T-helper 17 cell (primary cell): ENCODE results near the gene SEZ6. TPM values are rescaled to one million over a fixed set of nuclear protein-coding genes. Genes with fewer than 3 reads are reported as not detected.
A peak's percentile ranks its signal among the peaks of the same experiment; 100 is the strongest.

ENCODE experiments used
- ATAC-seq: fragments of 150-1000 bp; cut with Tn5 transposase; 2 replicates; pipeline ENCODE4 v1.10.0; 2021; ENCODE audit warnings: mild to moderate bottlenecking, moderate library complexity
- DNase-seq, 3 donors: peaks; one replicate each; pipeline versions ENCODE4 v3.0.0 to v3.0.0-alpha.2; 2020 to 2021
- H3K9me3 ChIP-seq: one replicate; pipeline ENCODE4 v1.7.0; 2013; ENCODE audit warnings: low read length, mild to moderate bottlenecking; ENCODE audit not compliant: control insufficient read depth, poor library complexity, severe bottlenecking
- H3K27ac Mint-ChIP-seq: one replicate; pipeline ENCODE4 v1.8.0; 2022; ENCODE audit warnings: mild to moderate bottlenecking, moderate library complexity, mixed read lengths
- H3K27me3 Mint-ChIP-seq: one replicate; pipeline ENCODE4 v1.8.0; 2022; ENCODE audit warnings: mixed read lengths
- H3K36me3 Mint-ChIP-seq: one replicate; pipeline ENCODE4 v1.8.0; 2022; ENCODE audit warnings: low read depth, mixed read lengths
- H3K4me1 Mint-ChIP-seq: one replicate; pipeline ENCODE4 v1.8.0; 2022; ENCODE audit warnings: mild to moderate bottlenecking, mixed read lengths
- H3K4me3 Mint-ChIP-seq: one replicate; pipeline ENCODE4 v1.8.0; 2022; ENCODE audit warnings: mild to moderate bottlenecking, moderate library complexity, mixed read lengths
- total RNA-seq, 4 donors: library from RNA in 2 of 4; stranded (reverse) in 2 of 4; gene quantifications; one replicate each; pipeline ENCODE4 v1.2.3 and lab custom pipeline; 2022 to 2026

SEZ6 gene
- total RNA-seq, 2 donors from 2014 or later: 0.35 to 0.47 TPM

DNA sequence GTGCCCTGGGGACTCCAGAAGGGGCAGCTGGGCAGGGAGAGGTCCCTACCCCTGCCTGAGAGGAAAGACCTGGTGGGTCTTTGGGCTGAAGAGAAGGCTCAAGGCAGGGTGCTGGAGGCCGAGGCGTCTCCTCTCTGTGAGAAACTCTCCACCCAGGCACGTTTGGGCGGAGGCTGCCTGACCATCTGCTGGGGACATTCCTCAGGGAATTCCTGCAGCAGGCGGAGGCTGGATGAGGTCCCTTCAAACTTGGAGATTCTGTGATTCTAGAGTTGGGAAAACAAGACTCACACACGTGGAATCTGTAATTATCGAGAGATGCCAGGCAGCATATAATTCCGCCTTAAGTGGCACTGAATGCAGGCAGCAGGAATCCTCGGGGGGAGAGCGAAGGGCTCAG lies 33.4 kb downstream of the SEZ6 start:
- DNase-seq: no peak
- no peak for ATAC-seq
- H3K27ac Mint-ChIP-seq: peak overlapping the region; percentile 24

DNA sequence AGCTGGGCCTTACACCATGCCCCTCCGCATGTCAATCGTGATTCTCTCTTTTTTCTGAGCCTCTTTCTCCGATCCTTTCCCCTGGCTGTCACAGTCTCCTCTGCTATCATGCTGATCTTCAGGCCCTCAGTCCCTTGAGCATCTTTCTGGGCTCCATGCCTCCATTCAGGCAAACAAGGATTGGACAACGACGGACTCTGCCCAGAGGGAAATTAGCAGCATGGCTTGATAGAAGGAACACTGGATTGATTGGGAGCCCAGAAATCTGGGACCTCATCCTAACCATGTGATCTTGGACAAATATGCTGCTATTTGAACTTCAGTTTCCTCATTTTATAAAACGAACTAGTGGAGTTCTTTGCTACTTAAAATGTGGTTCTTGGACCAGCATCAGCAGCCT lies 35.0 kb downstream of the SEZ6 start:
- H3K27me3 Mint-ChIP-seq: peaks cover 19% of the 10 kb centered on the region
- no peak for ATAC-seq
- H3K36me3 Mint-ChIP-seq: no peaks in the 10 kb centered on the region
- peak overlapping the region; percentile 37 for H3K27ac Mint-ChIP-seq
- no peak overlapping the region for H3K4me3 Mint-ChIP-seq
- DNase-seq: no peak
- no peaks in the 10 kb centered on the region for H3K9me3 ChIP-seq
- H3K4me1 Mint-ChIP-seq: no peaks in the 10 kb centered on the region

More for the DNA sequence above, 33.4 kb downstream of the SEZ6 start:
- H3K4me3 Mint-ChIP-seq: no peak overlapping the region
- no peaks in the 10 kb centered on the region for H3K4me1 Mint-ChIP-seq
- H3K27me3 Mint-ChIP-seq: peaks cover 19% of the 10 kb centered on the region
- H3K36me3 Mint-ChIP-seq: no peaks in the 10 kb centered on the region
- no peaks in the 10 kb centered on the region for H3K9me3 ChIP-seq

GRCh38 chr17:28969706-28970393 lies 36.0 kb downstream of the SEZ6 start:
- no peak for DNase-seq
- no peak for ATAC-seq
- Mint-ChIP-seq H3K27ac (peak overlapping the region; percentile 37), H3K27me3 (peaks cover 19% of the 10 kb centered on the region), H3K4me1 (peaks cover 4% of the 10 kb centered on the region), H3K36me3 (no peaks in the 10 kb centered on the region), H3K4me3 (no peak overlapping the region)
- no peaks in the 10 kb centered on the region for H3K9me3 ChIP-seq

DNA sequence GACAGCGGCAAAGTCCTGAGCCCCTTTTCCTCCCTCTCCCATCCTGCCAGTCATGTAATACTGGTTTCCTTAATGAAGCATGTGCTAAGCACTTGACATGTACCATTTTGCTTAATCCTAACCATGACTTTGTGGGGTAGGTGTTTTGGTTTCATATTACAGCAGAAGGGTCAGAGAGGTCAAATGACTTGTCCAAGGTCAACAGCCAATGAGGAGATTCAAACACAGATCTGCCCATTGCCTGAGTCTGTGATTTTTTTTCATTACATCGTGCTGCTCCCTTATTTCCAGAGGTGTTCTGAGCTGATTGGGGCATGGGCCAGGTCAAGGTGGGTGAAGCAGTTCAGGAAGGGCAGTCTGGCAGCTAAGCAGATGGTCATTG lies 36.9 kb downstream of the SEZ6 start:
- H3K9me3 ChIP-seq: no peaks in the 10 kb centered on the region
- Mint-ChIP-seq H3K27ac (no peak overlapping the region), H3K4me3 (no peak overlapping the region), H3K27me3 (peaks cover 28% of the 10 kb centered on the region), H3K4me1 (peaks cover 4% of the 10 kb centered on the region), H3K36me3 (no peaks in the 10 kb centered on the region)
- ATAC-seq (no peak), DNase-seq (no peak)

DNA sequence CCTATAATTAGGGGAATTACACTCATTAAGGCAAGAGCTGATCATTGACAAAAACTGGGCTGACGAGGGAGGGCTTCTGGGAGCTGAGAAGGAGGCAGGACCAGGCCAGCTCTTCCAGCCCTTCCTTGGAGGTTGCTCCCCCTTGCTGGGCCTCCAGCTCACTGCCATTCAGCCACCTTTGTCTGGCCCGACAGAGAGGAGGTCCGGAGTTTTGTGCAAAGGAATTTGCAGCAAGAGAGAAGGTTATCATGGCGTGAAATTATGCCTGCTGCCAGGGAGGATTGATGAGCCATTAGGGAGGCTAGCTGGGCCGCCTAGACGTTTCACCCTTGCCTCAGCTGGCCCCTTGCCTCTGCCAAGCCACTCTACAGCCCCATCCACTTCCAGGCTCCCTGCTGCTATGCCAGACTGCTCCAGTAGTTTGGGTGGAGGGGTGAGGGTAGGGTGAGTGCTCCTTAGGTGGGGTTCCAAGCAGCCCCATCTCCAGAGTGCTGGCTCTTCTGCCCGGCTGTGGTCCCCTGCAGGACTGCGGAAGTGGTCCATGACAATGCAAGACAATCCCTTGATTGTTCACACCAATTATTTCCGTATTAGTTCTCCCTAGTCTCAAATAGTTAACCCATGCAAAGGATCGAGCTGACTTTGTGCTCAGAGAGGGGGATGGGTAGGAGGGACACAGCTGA lies 37.5 kb downstream of the SEZ6 start:
- DNase-seq: no peak
- Mint-ChIP-seq H3K27ac (no peak overlapping the region), H3K27me3 (peaks cover 33% of the 10 kb centered on the region), H3K4me3 (no peak overlapping the region), H3K4me1 (peaks cover 6% of the 10 kb centered on the region), H3K36me3 (no peaks in the 10 kb centered on the region)
- ATAC-seq: no peak
- no peaks in the 10 kb centered on the region for H3K9me3 ChIP-seq

GRCh38 chr17:28967221-28968135 lies 38.4 kb downstream of the SEZ6 start:
- ATAC-seq (no peak), DNase-seq (no peak)
- H3K4me1 Mint-ChIP-seq: peaks cover 9% of the 10 kb centered on the region
- H3K27ac Mint-ChIP-seq: peak overlapping the region; percentile 32
- H3K9me3 ChIP-seq: no peaks in the 10 kb centered on the region
- no peak overlapping the region for H3K4me3 Mint-ChIP-seq
- H3K36me3 Mint-ChIP-seq: no peaks in the 10 kb centered on the region
- peaks cover 37% of the 10 kb centered on the region for H3K27me3 Mint-ChIP-seq

DNA sequence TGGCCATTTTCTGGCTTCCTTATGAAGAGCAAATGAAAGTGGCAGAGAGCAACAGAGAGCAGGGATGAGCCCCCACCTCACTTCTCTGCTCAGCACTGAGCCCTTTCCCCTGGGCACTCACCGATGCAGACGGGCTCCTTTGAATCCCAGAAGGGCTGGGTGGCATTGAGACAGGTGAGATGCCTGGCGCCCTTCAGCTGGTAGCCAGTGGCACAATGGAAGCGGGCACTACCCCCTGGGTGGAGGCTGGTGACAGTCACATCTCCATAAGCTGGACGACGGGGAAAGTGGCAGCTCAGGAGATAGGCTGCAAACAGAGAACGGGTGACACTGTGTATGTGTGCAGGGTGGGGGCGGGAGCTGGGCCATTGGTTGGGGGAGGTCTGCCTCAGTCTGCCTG lies 42.0 kb downstream of the SEZ6 start:
- Mint-ChIP-seq H3K4me3 (no peak overlapping the region), H3K27ac (no peak overlapping the region), H3K4me1 (peaks cover 9% of the 10 kb centered on the region), H3K27me3 (peaks cover 27% of the 10 kb centered on the region), H3K36me3 (no peaks in the 10 kb centered on the region)
- no peaks in the 10 kb centered on the region for H3K9me3 ChIP-seq
- no peak for ATAC-seq
- DNase-seq: no peak

- DNase-seq: no peak
These were observed 42.7 kb downstream of the SEZ6 start for GRCh38 chr17:28963055-28963611.

DNA sequence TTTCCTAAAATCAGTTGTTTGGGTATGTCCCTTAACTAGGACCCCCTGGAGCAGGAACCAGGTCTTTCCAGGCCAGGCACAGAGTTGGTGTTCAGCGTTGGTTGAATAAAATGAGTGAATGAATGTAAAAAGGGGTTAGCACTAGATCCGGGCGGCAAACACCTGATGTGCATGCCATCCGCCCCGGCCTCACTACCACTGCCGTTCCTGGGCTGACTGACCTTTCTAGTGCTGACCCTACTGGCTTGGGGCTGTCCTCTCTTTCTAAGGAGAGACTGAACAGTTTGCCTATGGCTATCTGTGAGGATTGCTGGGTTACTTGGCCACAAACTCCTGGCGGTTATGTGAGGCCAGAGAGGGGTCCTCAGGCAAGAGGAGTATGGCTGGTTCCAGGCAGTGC lies 44.4 kb downstream of the SEZ6 start:
- H3K36me3 Mint-ChIP-seq: no peaks in the 10 kb centered on the region
- ATAC-seq (no peak), DNase-seq (no peak)
- H3K9me3 ChIP-seq: no peaks in the 10 kb centered on the region
- H3K27ac Mint-ChIP-seq: no peak overlapping the region
- H3K4me3 Mint-ChIP-seq: no peak overlapping the region
- H3K4me1 Mint-ChIP-seq: peaks cover 9% of the 10 kb centered on the region
- H3K27me3 Mint-ChIP-seq: peaks cover 27% of the 10 kb centered on the region

More at GRCh38 chr17:28963055-28963611, 42.7 kb downstream of the SEZ6 start:
- H3K9me3 ChIP-seq: no peaks in the 10 kb centered on the region
- Mint-ChIP-seq H3K36me3 (no peaks in the 10 kb centered on the region), H3K4me3 (no peak overlapping the region), H3K4me1 (peaks cover 9% of the 10 kb centered on the region), H3K27ac (no peak overlapping the region), H3K27me3 (peaks cover 27% of the 10 kb centered on the region)
- ATAC-seq: no peak

GRCh38 chr17:28960256-28961061 lies 45.4 kb downstream of the SEZ6 start:
- Mint-ChIP-seq H3K27ac (no peak overlapping the region), H3K4me1 (peaks cover 5% of the 10 kb centered on the region), H3K27me3 (peaks cover 27% of the 10 kb centered on the region), H3K36me3 (no peaks in the 10 kb centered on the region), H3K4me3 (no peak overlapping the region)
- DNase-seq (no peak), ATAC-seq (no peak)
- no peaks in the 10 kb centered on the region for H3K9me3 ChIP-seq

GRCh38 chr17:28959471-28959871 lies 46.4 kb downstream of the SEZ6 start:
- Mint-ChIP-seq H3K4me3 (no peak overlapping the region), H3K36me3 (no peaks in the 10 kb centered on the region), H3K27ac (no peak overlapping the region), H3K4me1 (peaks cover 4% of the 10 kb centered on the region), H3K27me3 (peaks cover 24% of the 10 kb centered on the region)
- no peaks in the 10 kb centered on the region for H3K9me3 ChIP-seq
- ATAC-seq: no peak
- DNase-seq: no peak

GRCh38 chr17:28958820-28959455 lies 46.9 kb downstream of the SEZ6 start:
- Mint-ChIP-seq H3K36me3 (no peaks in the 10 kb centered on the region), H3K4me1 (peaks cover 4% of the 10 kb centered on the region), H3K27ac (no peak overlapping the region), H3K4me3 (no peak overlapping the region), H3K27me3 (peaks cover 19% of the 10 kb centered on the region)
- ATAC-seq (no peak), DNase-seq (no peak)
- H3K9me3 ChIP-seq: no peaks in the 10 kb centered on the region
